ENCODE measurements around the gene NMT1. TPM values are rescaled to one million over a fixed set of nuclear protein-coding genes. Genes with fewer than 3 reads are reported as not detected.

Gene NMT1
- total and polyA plus RNA-seq, 11 donors = 36.8 to 114 (median 68.7) TPM

GRCh38 chr17:45131616-45132319 lies 70.7 kb downstream of the NMT1 start:
- Histone ChIP-seq H3K27ac (peak overlapping the region; percentile 89 to 99 (median 98)), H3K36me3 (no peaks in the 10 kb centered on the region), H3K9me3 (no peaks in the 10 kb centered on the region), H3K4me1 (peaks cover 8 to 74% (median 61%) of the 10 kb centered on the region in 12 donors), H3K4me3 (peak overlapping the region; percentile 69 to 99 (median 94)), H3K27me3 (no peaks in the 10 kb centered on the region)
- intact Hi-C loops (cut with DNase I) = loop anchor here (1.0 to 10.0 kb wide), 14 partner anchors 21 to 357 kb away; partner anchors contain the start of genes NMT1 (in 2 of the 10) and DCAKD (in 1 of the 10)
- ATAC-seq = peak in 1 of 4 donors; percentile 0
- WGBS, 4 donors = 9 to 16% (median 10%) methylated on average over 20 to 46 of the region's 46 CpGs
- TF ChIP-seq POLR2A (IDR thresholded peaks at IDR 0.05) = no peak
- TF ChIP-seq CTCF (IDR thresholded peaks at IDR 0.05) = peak; percentile 89 to 96 (median 91)
- DNase-seq = peak; percentile 30 to 84 (median 64)

DNA sequence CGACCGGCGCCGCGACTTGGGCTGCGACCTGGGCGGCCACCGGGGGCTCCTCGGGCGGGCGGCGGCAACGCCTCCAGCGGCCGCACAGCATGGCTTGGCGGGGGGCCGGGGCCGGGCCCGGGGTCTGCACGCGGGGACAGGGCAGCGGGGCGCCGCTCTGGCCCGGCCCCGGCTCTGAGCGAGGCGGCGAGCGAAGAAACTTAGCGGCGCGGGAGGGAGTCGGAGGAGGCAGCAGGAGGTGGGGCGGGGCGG lies 71.1 kb downstream of the NMT1 start, which contains the start of gene PLCD3:
TSS of gene PLCD3 (minus strand) at position 196 of the 252 bp plus-strand sequence. CDS start at position 91, 105 bp downstream.
- ATAC-seq = no peak
- 0 to 1% (median 1%) methylated on average over 2 to 35 of the region's 36 CpGs; no CpG with 5 or more reads in 1 of the 4 donors for WGBS, 4 donors

DNA sequence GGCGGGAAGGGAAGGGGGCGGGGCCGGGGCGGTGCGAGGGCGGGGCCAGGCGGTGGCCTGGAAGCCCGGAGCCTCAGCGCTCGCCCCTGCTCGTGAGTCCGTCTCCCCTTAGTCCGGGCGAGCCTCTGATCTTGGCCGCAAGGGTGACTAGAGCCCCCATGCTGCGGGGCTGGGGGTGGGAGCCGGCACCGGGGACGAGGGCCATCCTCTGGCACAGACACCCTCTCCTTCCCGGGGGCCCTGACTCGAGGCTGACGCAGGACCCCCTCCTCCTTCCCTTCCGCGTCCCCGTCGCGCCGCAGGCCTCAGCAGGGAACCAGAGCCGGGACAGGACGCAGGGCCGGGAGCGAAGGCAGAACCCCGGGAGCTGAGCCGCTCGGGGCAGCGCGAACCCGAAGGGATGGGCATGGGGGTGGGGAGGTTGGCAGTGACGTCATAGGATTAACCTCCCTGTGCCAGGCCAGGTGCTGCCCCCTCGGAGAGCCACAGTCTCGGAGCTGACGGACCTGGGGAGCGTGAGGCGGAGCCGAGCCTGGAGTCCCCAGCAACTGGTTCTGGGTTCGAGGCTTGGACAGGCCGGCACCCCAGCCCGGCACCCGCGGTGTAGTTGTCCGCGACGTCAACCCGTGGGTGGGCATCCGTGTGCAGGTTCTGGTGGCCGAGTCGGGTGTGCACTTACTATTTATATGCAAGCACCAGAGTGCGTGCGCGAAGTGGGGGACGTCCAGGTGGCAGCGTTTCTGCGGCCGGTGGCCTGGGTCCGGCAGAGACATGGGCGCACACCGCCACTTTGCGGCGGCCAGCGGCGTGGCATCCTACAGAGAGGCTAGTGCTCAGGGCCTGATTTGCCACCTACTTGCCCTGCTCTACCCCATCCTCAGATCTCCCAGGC lies 71.7 kb downstream of the NMT1 start:
- Histone ChIP-seq H3K4me1 (peaks cover 8 to 66% (median 53%) of the 10 kb centered on the region in 12 donors), H3K27me3 (no peaks in the 10 kb centered on the region), H3K9me3 (no peaks in the 10 kb centered on the region), H3K36me3 (no peaks in the 10 kb centered on the region), H3K4me3 (peak overlapping the region; percentile 69 to 99 (median 94)), H3K27ac (peak overlapping the region; percentile 89 to 99 (median 98))
- intact Hi-C loops (cut with DNase I) = loop anchor here (1.0 to 10.0 kb wide), 15 partner anchors 22 to 358 kb away; partner anchors contain the start of genes NMT1 (in 2 of the 10), DCAKD (in 1 of the 10) and HEXIM2 (in 1 of the 10)
- TF ChIP-seq CTCF (IDR thresholded peaks at IDR 0.05) = peak; percentile 64 to 88 (median 80)
- TF ChIP-seq POLR2A (IDR thresholded peaks at IDR 0.05) = peak in 1 of 2 donors; percentile 29
- 1 to 2% (median 1%) methylated on average over 40 to 70 of the region's 71 CpGs for WGBS, 4 donors
- DNase-seq = peak; percentile 86 to 91 (median 87)
- peak; percentile 50 to 75 (median 74) for ATAC-seq

More for the DNA sequence above, 71.1 kb downstream of the NMT1 start, which contains the start of gene PLCD3:
- H3K4me3 ChIP-seq = peak within 1 kb of the TSS; percentile 69 to 99 (median 94)
- H3K4me1 ChIP-seq = peaks cover 8 to 72% (median 59%) of the 10 kb centered on the region in 12 donors
- DNase-seq = no peak
- H3K36me3 ChIP-seq = no peaks in the 10 kb centered on the region
- intact Hi-C loops (cut with DNase I) = loop anchor here (1.0 to 10.0 kb wide), 14 partner anchors 21 to 357 kb away; partner anchors contain the start of genes NMT1 (in 2 of the 10) and DCAKD (in 1 of the 10)
- peak within 1 kb of the TSS; percentile 89 to 99 (median 98) for H3K27ac ChIP-seq
- H3K27me3 ChIP-seq = no peaks in the 10 kb centered on the region
- H3K9me3 ChIP-seq = no peaks in the 10 kb centered on the region
- peak in 1 of 2 donors; percentile 54 for TF ChIP-seq POLR2A (IDR thresholded peaks at IDR 0.05)
- TF ChIP-seq CTCF (IDR thresholded peaks at IDR 0.05) = no peak
